Measurements from ENCODE around the gene GPR55. TPM values are rescaled to one million over a fixed set of nuclear protein-coding genes. Genes with fewer than 3 reads are reported as not detected.

Gene GPR55
- total and polyA plus RNA-seq, 2 of the 4 experiments (the other 2 are of a cell fraction): 0.03 TPM; not detected in 1

DNA sequence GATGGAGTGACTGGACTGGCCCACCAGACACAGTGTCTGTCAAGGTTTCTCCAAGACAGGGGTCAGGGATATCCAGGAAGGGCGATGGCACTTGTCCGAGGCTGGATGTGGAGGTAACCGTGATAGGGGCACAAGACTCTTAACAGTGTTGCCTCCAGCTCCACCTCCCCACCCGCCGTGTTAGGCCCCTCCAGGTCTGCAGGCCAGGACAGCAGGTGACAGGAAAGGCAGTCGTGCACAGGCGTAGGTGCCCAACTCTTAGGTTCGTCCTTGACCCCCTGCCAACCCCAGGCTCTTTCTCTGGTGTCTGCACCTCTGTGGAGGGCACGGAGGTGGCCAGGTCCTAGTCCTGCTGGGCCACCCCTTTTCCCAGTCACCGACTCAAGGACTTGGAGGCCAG, 50.2 kb downstream of the GPR55 start:
- no peak overlapping the region for H3K18ac ChIP-seq (ENCODE audit: low read depth, low read length)
- H4K8ac ChIP-seq (ENCODE audit: low read depth in 2 of 2, low read length in 2 of 2): no peak overlapping the region
- POLR2A ChIA-PET (ENCODE audit: unreplicated experiment): no interaction called here
- no peak overlapping the region for H2BK120ac ChIP-seq (ENCODE audit: low read depth, low read length)
- H3K23ac ChIP-seq (ENCODE audit: low read depth, low read length): no peak overlapping the region
- H3K27me3 ChIP-seq (ENCODE audit: control insufficient read depth, insufficient read depth, low read length): no peaks in the 10 kb centered on the region
- intact Hi-C loops (cut with micrococcal nuclease) (no loop called here), in situ Hi-C loops (cut with MboI; ENCODE audit: low sequenced_read_pairs) (no loop called here), dilution Hi-C loops (cut with HindIII; ENCODE audit: low sequenced_read_pairs, unreplicated experiment) (no loop called here)
- H3K9ac ChIP-seq (ENCODE audit: low read depth, low read length): no peak overlapping the region
- H2AFZ ChIP-seq (replicated peaks; ENCODE audit: low read length, poor library complexity): no peak overlapping the region
- no peak overlapping the region for H2BK20ac ChIP-seq (ENCODE audit: low read depth, low read length)
- H3K9me3 ChIP-seq (ENCODE audit: control insufficient read depth, insufficient read depth, low read length): no peaks in the 10 kb centered on the region
- no peak for ATAC-seq (ENCODE audit: low read depth)
- no peak overlapping the region for H3K4ac ChIP-seq (ENCODE audit: low read depth, low read length)
- CTCF ChIA-PET: no interaction called here
- H4K91ac ChIP-seq (ENCODE audit: insufficient read depth, low read depth, low read length): no peak overlapping the region
- H3K9me1 ChIP-seq (ENCODE audit: insufficient read depth, low read length): no peaks in the 10 kb centered on the region; the same call in 1 of the 2 replicates
- DNase-seq: no peak
- 95% methylated on average over 4 of the region's 10 CpGs; no CpG with 5 or more reads in 1 of the 2 experiments for WGBS, 2 experiments (ENCODE audit: extremely low coverage in 2 of 2, insufficient read length in 1 of 2)
- H3K79me1 ChIP-seq (ENCODE audit: low read depth in 1 of 2, low read length in 2 of 2): peaks cover 0 to 9% of the 10 kb centered on the region in 2 experiments; a peak in 1 of 4 replicates
- H2BK5ac ChIP-seq (ENCODE audit: low read depth, low read length, poor library complexity, severe bottlenecking): no peak overlapping the region
- no peak overlapping the region for H3K56ac ChIP-seq (ENCODE audit: extremely low read depth, insufficient read depth, low read length)
- BruUV-seq (replicated peaks): no TSS peak
- H3K4me2 ChIP-seq (ENCODE audit: low read depth, low read length): no peak overlapping the region
- peaks cover 11% of the 10 kb centered on the region for H4K20me1 ChIP-seq (ENCODE audit: insufficient read depth, low read length)
- H3K4me1 ChIP-seq (ENCODE audit: control insufficient read depth, insufficient read depth, low read length): no peaks in the 10 kb centered on the region
- no peak overlapping the region for H4K5ac ChIP-seq (ENCODE audit: low read depth, low read length)
- H3K4me3 ChIP-seq (ENCODE audit: insufficient read depth, low read depth, low read length): no peak overlapping the region
- H3K14ac ChIP-seq (replicated peaks; ENCODE audit: low read depth, low read length): no peak overlapping the region
- H3K36me3 ChIP-seq (ENCODE audit: control insufficient read depth, insufficient read depth, low read length): peaks cover 38% of the 10 kb centered on the region
- TF ChIP-seq NFE2L2 (IDR thresholded peaks at IDR 0.05; ENCODE audit: low read depth, low read length) (no peak), MAFK (IDR thresholded peaks at IDR 0.05; ENCODE audit: low read depth, low read length) (no peak), MXI1 (IDR thresholded peaks at IDR 0.05; ENCODE audit: borderline replicate concordance, low read depth, low read length) (no peak), RFX5 (IDR thresholded peaks at IDR 0.05; ENCODE audit: low read depth, low read length) (no peak), CEBPB (IDR thresholded peaks at IDR 0.05; ENCODE audit: low read depth, low read length) (no peak), FOS (IDR thresholded peaks at IDR 0.05; ENCODE audit: low read depth, low read length) (no peak), POLR2A (IDR thresholded peaks at IDR 0.05; ENCODE audit: low read depth, low read length) (no peak), CHD1 (IDR thresholded peaks at IDR 0.05; ENCODE audit: low read depth, low read length) (no peak), RCOR1 (IDR thresholded peaks at IDR 0.05; ENCODE audit: insufficient replicate concordance, low read length) (no peak), SMC3 (IDR thresholded peaks at IDR 0.05; ENCODE audit: low read depth, low read length) (no peak), RAD21 (IDR thresholded peaks at IDR 0.05; ENCODE audit: low read length) (no peak), MAZ (IDR thresholded peaks at IDR 0.05; ENCODE audit: borderline replicate concordance, low read depth, low read length) (no peak)
- TF ChIP-seq, protein P1, sequence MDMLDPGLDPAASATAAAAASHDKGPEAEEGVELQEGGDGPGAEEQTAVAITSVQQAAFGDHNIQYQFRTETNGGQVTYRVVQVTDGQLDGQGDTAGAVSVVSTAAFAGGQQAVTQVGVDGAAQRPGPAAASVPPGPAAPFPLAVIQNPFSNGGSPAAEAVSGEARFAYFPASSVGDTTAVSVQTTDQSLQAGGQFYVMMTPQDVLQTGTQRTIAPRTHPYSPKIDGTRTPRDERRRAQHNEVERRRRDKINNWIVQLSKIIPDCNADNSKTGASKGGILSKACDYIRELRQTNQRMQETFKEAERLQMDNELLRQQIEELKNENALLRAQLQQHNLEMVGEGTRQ (IDR thresholded peaks at IDR 0.05; ENCODE audit: low read depth, low read length): no peak
- TF ChIP-seq, protein P2, sequence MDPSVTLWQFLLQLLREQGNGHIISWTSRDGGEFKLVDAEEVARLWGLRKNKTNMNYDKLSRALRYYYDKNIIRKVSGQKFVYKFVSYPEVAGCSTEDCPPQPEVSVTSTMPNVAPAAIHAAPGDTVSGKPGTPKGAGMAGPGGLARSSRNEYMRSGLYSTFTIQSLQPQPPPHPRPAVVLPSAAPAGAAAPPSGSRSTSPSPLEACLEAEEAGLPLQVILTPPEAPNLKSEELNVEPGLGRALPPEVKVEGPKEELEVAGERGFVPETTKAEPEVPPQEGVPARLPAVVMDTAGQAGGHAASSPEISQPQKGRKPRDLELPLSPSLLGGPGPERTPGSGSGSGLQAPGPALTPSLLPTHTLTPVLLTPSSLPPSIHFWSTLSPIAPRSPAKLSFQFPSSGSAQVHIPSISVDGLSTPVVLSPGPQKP (IDR thresholded peaks at IDR 0.05; ENCODE audit: borderline replicate concordance, low read depth, low read length): no peak
- TF ChIP-seq, protein P3, sequence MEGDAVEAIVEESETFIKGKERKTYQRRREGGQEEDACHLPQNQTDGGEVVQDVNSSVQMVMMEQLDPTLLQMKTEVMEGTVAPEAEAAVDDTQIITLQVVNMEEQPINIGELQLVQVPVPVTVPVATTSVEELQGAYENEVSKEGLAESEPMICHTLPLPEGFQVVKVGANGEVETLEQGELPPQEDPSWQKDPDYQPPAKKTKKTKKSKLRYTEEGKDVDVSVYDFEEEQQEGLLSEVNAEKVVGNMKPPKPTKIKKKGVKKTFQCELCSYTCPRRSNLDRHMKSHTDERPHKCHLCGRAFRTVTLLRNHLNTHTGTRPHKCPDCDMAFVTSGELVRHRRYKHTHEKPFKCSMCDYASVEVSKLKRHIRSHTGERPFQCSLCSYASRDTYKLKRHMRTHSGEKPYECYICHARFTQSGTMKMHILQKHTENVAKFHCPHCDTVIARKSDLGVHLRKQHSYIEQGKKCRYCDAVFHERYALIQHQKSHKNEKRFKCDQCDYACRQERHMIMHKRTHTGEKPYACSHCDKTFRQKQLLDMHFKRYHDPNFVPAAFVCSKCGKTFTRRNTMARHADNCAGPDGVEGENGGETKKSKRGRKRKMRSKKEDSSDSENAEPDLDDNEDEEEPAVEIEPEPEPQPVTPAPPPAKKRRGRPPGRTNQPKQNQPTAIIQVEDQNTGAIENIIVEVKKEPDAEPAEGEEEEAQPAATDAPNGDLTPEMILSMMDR (conservative IDR thresholded peaks at IDR 0.05; ENCODE audit: low read depth, low read length): no peak
- H3K27ac ChIP-seq (ENCODE audit: insufficient read depth, low read length): no peak overlapping the region
- H2AK9ac ChIP-seq (replicated peaks; ENCODE audit: low read depth, low read length, poor library complexity): no peak overlapping the region
- H2AK5ac ChIP-seq (ENCODE audit: low read depth, low read length): no peak overlapping the region
- no peak overlapping the region for H2BK15ac ChIP-seq (ENCODE audit: low read depth, low read length)

Measured in IMR-90 (cell line).